Pulmonary artery endothelial cell (primary cell): ENCODE results near the gene TRAM2. TPM values are rescaled to one million over a fixed set of nuclear protein-coding genes. Genes with fewer than 3 reads are reported as not detected.

Source experiments
- DNase-seq: peaks from one replicate; pipeline ENCODE4 v3.0.0-alpha.2; 2011; ENCODE audit warnings: low read depth, low spot score
- total RNA-seq: library from RNA; depleted of rRNA; stranded (reverse); fragments of >200 nt; gene quantifications from 2 replicates; pipeline ENCODE4 v1.2.3, GENCODE V29; 2014

Gene TRAM2
- total RNA-seq, 1 donor from 2014 or later: 61.2 TPM

GRCh38 chr6:52531834-52532233, 45.0 kb downstream of the TRAM2 start:
- no peak for DNase-seq

- no peak for DNase-seq
These were observed 45.5 kb downstream of the TRAM2 start for GRCh38 chr6:52531396-52531795.

GRCh38 chr6:52530351-52530750, 46.5 kb downstream of the TRAM2 start:
- no peak for DNase-seq

GRCh38 chr6:52529311-52529710, 47.5 kb downstream of the TRAM2 start:
- no peak for DNase-seq

- DNase-seq: no peak
These were observed 49.4 kb downstream of the TRAM2 start for GRCh38 chr6:52527436-52527835.

GRCh38 chr6:52526634-52527033, 50.2 kb downstream of the TRAM2 start:
- no peak for DNase-seq

- DNase-seq: no peak
These were observed 51.9 kb downstream of the TRAM2 start for GRCh38 chr6:52524918-52525317.

GRCh38 chr6:52523378-52524142, 53.3 kb downstream of the TRAM2 start:
- DNase-seq: no peak

GRCh38 chr6:52522655-52523054, 54.2 kb downstream of the TRAM2 start:
- DNase-seq: no peak

- no peak for DNase-seq
These were observed 54.7 kb downstream of the TRAM2 start for GRCh38 chr6:52522151-52522626.

- no peak for DNase-seq
These were observed 57.2 kb downstream of the TRAM2 start for GRCh38 chr6:52519618-52520017.

GRCh38 chr6:52518279-52518945, 58.4 kb downstream of the TRAM2 start:
- DNase-seq: no peak

GRCh38 chr6:52517502-52518278, 59.2 kb downstream of the TRAM2 start:
- peak; percentile 74 for DNase-seq

- no peak for DNase-seq
These were observed 59.9 kb downstream of the TRAM2 start for GRCh38 chr6:52516943-52517342.

- DNase-seq: no peak
These were observed 60.6 kb downstream of the TRAM2 start for GRCh38 chr6:52516269-52516668.

GRCh38 chr6:52515219-52515960, 61.5 kb downstream of the TRAM2 start:
- no peak for DNase-seq

GRCh38 chr6:52514514-52514913, 62.3 kb downstream of the TRAM2 start:
- no peak for DNase-seq

GRCh38 chr6:52513896-52514295, 63.0 kb downstream of the TRAM2 start:
- DNase-seq: no peak

- DNase-seq: no peak
These were observed 63.4 kb downstream of the TRAM2 start for GRCh38 chr6:52513464-52513863.

GRCh38 chr6:52512199-52512598, 64.7 kb downstream of the TRAM2 start:
- peak; percentile 77 for DNase-seq

- no peak for DNase-seq
These were observed 65.2 kb downstream of the TRAM2 start for GRCh38 chr6:52511572-52512151.
